Measurements from ENCODE around the gene ZNF90. TPM values are rescaled to one million over a fixed set of nuclear protein-coding genes. Genes with fewer than 3 reads are reported as not detected.
"Not testable (repeated sequence)": the region's sequence is repeated elsewhere in the genome, so short reads cannot be mapped to it uniquely, and the experiment has no call there.

The ZNF90 gene
- total RNA-seq, 4 donors from 2014 or later, result 1.1 to 4.4 (median 1.7) TPM

GRCh38 chr19:20107301-20107700 lies 29.5 kb downstream of the ZNF90 start:
- TF ChIP-seq CTCF (IDR thresholded peaks at IDR 0.05), result no peak
- no peak for TF ChIP-seq EP300 (IDR thresholded peaks at IDR 0.05)
- no peak for TF ChIP-seq POLR2A (IDR thresholded peaks at IDR 0.05)
- no peak overlapping the region for H3K27ac ChIP-seq
- no peak overlapping the region for H3K4me3 ChIP-seq
- no peaks in the 10 kb centered on the region for H3K27me3 ChIP-seq
- H3K9me3 ChIP-seq, result peaks cover 0 to 80% (median 15%) of the 10 kb centered on the region in 4 donors
- H3K36me3 ChIP-seq, result peaks cover 0 to 75% (median 0%) of the 10 kb centered on the region in 3 donors
- no peak for DNase-seq (ENCODE audit: low spot score in 2 of 2)
- no peaks in the 10 kb centered on the region for H3K4me1 ChIP-seq
- WGBS, 2 donors, result 65 to 95% methylated on average over 3 of the region's 3 CpGs

DNA sequence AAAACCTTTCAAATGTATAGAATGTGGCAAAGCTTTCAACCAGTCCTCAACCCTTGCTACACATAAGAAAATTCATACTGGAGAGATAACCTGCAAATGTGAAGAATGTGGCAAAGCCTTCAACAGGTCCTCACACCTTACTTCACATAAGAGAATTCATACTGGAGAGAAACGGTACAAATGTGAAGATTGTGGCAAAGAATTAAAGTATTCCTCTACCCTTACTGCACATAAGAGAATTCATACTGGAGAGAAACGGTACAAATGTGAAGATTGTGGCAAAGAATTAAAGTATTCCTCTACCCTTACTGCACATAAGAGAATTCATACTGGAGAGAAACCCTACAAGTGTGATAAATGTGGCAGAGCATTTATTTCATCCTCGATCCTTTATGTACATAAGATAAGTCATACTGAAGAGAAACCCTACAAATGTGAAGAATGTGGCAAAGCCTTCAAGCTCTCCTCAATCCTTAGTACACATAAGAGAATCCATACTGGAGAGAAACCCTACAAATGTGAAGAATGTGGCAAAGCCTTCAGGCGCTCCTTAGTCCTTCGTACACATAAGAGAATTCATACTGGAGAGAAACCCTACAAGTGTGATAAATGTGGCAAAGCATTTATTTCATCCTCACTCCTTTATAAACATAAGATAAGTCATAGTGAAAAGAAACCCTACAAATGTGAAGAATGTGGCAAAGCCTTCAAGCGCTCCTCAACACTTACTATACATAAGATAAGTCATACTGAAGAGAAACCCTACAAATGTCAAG lies 40.5 kb downstream of the ZNF90 start:
- not testable (repeated sequence) for H3K27me3 ChIP-seq; DNase-seq (ENCODE audit: low spot score in 2 of 2); H3K27ac ChIP-seq; H3K4me3 ChIP-seq; H3K4me1 ChIP-seq
- WGBS, 2 donors, result 91 to 95% methylated on average over 6 of the region's 6 CpGs
- Histone ChIP-seq H3K9me3 (peaks cover 0 to 100% (median 40%) of the 10 kb centered on the region in 4 donors), H3K36me3 (peaks cover 0 to 75% (median 4%) of the 10 kb centered on the region in 3 donors)

DNA sequence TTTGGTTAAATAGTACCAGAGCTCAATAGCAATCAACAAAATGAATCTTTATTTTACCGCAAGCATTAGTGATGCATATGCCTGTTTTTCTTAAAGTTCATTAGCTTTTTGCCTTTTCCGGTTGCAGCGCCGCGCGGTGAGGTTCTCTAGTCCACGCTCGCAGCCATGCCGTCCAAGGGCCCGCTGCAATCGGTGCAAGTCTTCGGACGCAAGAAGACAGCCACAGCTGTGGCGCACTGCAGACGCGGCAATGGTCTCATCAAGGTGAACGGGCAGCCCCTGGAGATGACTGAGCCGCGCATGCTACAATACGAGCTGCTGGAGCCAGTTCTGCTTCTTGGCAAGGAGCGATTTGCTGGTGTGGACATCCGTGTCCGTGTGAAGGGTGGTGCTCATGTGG lies 47.1 kb downstream of the ZNF90 start:
- Histone ChIP-seq H3K36me3 (peaks cover 0 to 76% (median 0%) of the 10 kb centered on the region in 3 donors), H3K4me1 (no peaks in the 10 kb centered on the region), H3K27me3 (no peaks in the 10 kb centered on the region), H3K9me3 (peaks cover 0 to 95% (median 19%) of the 10 kb centered on the region in 4 donors), H3K4me3 (no peak overlapping the region), H3K27ac (no peak overlapping the region)
- TF ChIP-seq CTCF (IDR thresholded peaks at IDR 0.05) (no peak), POLR2A (IDR thresholded peaks at IDR 0.05) (no peak), EP300 (IDR thresholded peaks at IDR 0.05) (no peak)
- DNase-seq (ENCODE audit: low spot score in 2 of 2), result no peak
- WGBS, 2 donors, result 99% methylated on average over 23 of the region's 23 CpGs

- peaks cover 0 to 24% (median 0%) of the 10 kb centered on the region in 3 donors for H3K36me3 ChIP-seq
- DNase-seq (ENCODE audit: low spot score in 2 of 2); H3K4me3 ChIP-seq; H3K27me3 ChIP-seq; H3K4me1 ChIP-seq; H3K27ac ChIP-seq: not testable (repeated sequence)
- peaks cover 0 to 79% (median 12%) of the 10 kb centered on the region in 4 donors for H3K9me3 ChIP-seq
- WGBS, 2 donors, result 81 to 96% methylated on average over 2 of the region's 2 CpGs
These were observed 55.1 kb downstream of the ZNF90 start for GRCh38 chr19:20132933-20133332.

DNA sequence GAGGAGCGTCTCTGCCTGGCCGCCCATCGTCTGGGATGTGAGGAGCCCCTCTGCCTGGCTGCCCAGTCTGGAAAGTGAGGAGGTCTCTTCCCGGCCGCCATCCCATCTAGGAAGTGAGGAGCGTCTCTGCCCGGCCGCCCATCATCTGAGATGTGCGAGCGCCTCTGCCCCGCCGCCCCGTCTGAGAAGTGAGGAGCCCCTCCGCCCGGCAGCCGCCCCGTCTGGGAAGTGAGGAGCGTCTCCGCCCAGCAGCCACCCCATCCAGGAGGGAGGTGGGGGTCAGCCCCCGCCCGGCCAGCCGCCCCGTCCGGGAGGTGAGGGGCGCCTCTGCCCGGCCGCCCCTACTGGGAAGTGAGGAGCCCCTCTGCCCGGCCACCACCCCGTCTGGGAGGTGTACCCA lies 59.9 kb downstream of the ZNF90 start:
- H3K4me3 ChIP-seq; H3K27me3 ChIP-seq; DNase-seq (ENCODE audit: low spot score in 2 of 2); H3K36me3 ChIP-seq; H3K27ac ChIP-seq; H3K4me1 ChIP-seq: not testable (repeated sequence)
- WGBS, 2 donors, result 90 to 95% methylated on average over 2 to 14 of the region's 29 CpGs
- H3K9me3 ChIP-seq, result peaks cover 0 to 74% (median 2%) of the 10 kb centered on the region in 4 donors

DNA sequence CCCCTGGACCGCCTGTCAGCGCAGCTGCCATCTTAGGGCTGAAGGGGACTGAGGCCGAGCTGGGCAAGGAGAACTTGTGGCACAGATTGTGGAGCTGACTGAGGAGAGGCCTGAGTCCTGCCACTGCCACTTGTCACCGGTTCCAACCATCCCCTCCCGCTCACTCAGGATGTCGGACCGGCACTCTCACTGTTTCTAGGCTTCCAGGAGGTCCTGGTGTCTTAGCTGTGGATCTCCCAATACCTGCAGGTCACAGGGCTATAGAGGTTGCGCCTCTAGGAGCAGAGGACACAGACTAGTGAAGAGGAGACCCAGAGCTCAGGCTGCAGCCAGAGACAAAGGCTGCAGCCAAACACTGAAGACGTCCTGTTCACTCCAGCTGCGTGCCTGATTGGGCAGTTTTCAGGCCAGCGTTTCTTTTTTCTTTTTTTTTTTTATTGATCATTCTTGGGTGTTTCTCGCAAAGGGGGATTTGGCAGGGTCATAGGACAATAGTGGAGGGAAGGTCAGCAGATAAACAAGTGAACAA lies 73.9 kb downstream of the ZNF90 start:
- WGBS, 2 donors, result 75 to 76% methylated on average over 12 of the region's 12 CpGs
- Histone ChIP-seq H3K4me3 (no peak overlapping the region), H3K36me3 (no peaks in the 10 kb centered on the region), H3K4me1 (no peaks in the 10 kb centered on the region), H3K9me3 (no peaks in the 10 kb centered on the region), H3K27ac (no peak overlapping the region), H3K27me3 (no peaks in the 10 kb centered on the region)
- no peak for DNase-seq (ENCODE audit: low spot score in 2 of 2)
- TF ChIP-seq CTCF (IDR thresholded peaks at IDR 0.05), result no peak
- TF ChIP-seq EP300 (IDR thresholded peaks at IDR 0.05), result no peak
- no peak for TF ChIP-seq POLR2A (IDR thresholded peaks at IDR 0.05)

- not testable (repeated sequence) for DNase-seq (ENCODE audit: low spot score in 2 of 2); H3K9me3 ChIP-seq; H3K4me1 ChIP-seq; H3K27me3 ChIP-seq; H3K36me3 ChIP-seq; H3K4me3 ChIP-seq; H3K27ac ChIP-seq
- WGBS, 2 donors, result 32 to 53% methylated on average over 3 to 13 of the region's 15 CpGs
These were observed 74.7 kb downstream of the ZNF90 start for GRCh38 chr19:20152506-20152905.
